Right lobe of liver (tissue), 4 donors: ENCODE data around the gene GRIK2.

Experiments
- CTCF ChIP-seq, 4 donors: fragments of 200-600 bp in 3 of 4; fragments of 450-650 bp in 1 of 4; IDR thresholded peaks; one replicate each; pipeline versions ENCODE4 v1.5.1 to v1.8.0; 2016 to 2022; ENCODE audit warnings: antibody characterized with exemption in 4 of 4, mild to moderate bottlenecking in 2 of 4
- POLR2A ChIP-seq: fragments of 450-650 bp; IDR thresholded peaks from one replicate; pipeline ENCODE4 v1.6.1; 2017; ENCODE audit warnings: antibody characterized with exemption, mild to moderate bottlenecking
- donor health status: DM: no; HTN: no; CAD: no.
- donor health status: DM: no; HTN: no; CAD: no.
- donor health status: DM: no; HTN: yes; CAD: no.

GRCh38 chr6:101397199-101397598, 3.7 kb downstream of the GRIK2 start:
- TF ChIP-seq POLR2A: no peak
- no peak for TF ChIP-seq CTCF (IDR thresholded peaks at IDR 0.05)
